ENCODE measurements around the gene KLHL29.
A peak's percentile ranks its signal among the peaks of the same experiment; 100 is the strongest.

Gene KLHL29

DNA sequence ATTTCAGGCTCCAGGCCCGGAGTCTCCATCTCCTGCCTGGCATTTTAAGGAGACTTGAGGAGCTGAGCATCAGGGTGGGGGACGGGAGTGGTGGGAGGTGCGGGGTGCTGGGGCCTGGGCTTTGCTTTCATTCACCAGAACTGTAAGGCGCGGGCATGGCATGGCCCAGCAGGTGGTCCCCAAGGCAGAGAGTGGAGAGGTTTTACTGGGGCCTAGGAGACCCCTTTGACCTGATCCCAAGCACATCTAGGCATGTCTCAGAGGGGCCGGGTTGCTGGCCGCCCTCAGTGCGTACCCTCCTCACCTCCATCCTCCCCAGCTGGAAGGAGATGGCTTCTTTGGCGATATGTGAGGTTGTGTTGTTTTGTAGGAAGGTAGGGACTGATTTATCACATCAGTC is 172.5 kb downstream of the KLHL29 start:
- no peak for DNase-seq

DNA sequence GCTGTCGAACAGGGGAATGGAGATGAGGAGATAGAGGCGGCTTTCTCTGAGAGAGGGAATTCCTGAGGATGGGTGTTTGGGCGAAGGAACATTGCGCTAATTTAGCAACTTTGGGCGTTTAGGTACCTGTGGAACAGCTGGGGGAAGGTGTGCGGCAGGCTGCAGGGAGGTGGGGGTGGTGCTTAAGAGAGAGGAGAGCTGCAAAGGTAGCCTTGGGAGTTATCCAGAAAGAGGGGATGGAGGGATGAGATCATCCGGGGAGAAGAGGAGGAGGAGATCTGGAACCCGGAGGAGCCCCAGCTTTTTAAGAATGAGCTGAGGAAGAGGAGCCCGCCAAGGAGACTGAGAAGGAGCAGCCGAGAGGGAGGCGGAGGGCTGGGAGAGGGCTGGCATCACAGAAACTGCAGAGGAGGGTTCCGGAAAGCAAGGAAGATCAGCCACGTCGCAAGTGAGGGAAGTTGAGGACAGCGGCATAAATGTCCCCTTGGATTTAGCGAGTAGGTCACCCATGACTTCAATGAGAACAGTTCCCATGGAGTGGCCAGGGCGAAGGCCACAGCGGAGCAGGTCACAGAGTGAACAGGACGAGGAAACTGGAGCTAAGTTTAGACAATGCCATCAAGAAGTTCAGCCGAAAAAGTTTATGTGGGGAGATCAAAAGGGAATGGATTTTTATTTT is 174.7 kb downstream of the KLHL29 start:
- no peak for DNase-seq

DNA sequence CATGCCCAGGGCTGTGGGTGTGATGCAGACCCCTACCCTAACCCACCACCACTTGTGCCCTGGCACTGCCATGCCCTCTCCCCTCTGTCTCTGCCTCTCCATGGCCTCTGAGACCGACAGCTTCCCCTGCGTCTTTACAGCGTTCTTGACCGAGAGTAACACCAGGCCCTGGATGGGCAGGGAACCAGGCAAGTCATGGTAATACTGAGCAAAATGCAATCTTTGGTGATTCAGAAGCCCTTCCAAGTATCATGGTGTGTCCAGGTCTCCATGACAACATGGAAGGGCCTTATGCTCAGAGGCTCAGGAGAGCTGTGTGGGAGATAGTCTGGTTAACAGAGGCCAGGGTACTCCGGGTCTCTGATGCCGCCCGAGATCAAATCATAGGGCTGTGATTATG is 176.1 kb downstream of the KLHL29 start:
- DNase-seq = no peak

DNA sequence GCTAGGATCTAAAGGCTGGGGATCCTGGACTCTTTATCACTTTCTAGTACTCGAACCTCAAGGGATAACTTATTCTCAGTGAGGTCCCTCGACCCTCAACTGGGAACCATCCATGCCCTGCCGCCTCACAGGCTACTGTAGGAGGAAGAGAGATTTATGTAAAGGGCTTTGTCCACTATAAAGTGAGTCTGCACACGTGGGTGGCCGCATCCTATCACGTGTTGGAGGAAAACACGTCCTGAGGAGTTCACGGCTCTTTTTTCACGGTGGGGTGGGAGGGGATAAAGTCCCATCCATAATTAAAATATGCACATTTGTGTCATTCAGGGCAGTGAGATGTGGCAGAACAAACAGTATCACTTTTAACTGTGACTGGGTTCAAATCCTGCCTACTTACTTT is 176.6 kb downstream of the KLHL29 start:
- DNase-seq = no peak

DNA sequence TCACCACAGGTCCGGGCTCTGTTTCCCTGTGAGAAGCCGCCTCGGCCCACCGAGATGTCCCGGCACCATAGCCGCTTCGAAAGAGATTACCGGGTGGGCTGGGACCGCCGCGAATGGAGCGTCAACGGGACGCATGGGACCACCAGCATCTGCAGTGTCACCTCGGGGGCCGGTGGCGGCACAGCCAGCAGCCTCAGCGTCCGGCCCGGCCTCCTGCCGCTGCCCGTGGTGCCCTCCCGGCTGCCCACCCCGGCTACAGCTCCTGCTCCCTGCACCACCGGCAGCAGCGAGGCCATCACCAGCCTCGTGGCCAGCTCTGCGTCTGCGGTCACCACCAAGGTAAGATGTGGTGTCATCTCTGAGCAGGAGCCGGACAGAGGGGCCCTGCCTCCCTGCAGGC is 177.2 kb downstream of the KLHL29 start:
- no peak for DNase-seq

DNA sequence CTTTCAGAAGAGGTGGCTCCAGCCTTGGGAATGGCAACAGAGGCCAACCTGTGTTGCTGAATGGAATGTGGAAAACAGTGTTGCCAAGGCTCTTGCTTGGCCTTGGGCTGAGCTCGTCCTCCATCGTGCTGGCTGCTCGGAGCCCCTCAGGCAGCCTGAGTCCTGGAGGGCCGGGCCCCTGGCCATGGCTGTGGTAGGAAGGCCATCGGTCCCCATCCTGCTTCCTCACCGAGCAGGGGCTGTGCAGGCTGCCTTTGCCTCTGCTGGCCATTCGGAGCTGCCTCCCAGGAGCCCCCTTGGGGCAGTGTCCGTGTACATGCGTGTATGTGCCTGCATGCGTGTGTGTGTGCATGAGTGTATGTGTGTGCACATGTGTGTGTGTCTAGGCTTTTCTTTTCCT is 178.2 kb downstream of the KLHL29 start:
- no peak for DNase-seq

DNA sequence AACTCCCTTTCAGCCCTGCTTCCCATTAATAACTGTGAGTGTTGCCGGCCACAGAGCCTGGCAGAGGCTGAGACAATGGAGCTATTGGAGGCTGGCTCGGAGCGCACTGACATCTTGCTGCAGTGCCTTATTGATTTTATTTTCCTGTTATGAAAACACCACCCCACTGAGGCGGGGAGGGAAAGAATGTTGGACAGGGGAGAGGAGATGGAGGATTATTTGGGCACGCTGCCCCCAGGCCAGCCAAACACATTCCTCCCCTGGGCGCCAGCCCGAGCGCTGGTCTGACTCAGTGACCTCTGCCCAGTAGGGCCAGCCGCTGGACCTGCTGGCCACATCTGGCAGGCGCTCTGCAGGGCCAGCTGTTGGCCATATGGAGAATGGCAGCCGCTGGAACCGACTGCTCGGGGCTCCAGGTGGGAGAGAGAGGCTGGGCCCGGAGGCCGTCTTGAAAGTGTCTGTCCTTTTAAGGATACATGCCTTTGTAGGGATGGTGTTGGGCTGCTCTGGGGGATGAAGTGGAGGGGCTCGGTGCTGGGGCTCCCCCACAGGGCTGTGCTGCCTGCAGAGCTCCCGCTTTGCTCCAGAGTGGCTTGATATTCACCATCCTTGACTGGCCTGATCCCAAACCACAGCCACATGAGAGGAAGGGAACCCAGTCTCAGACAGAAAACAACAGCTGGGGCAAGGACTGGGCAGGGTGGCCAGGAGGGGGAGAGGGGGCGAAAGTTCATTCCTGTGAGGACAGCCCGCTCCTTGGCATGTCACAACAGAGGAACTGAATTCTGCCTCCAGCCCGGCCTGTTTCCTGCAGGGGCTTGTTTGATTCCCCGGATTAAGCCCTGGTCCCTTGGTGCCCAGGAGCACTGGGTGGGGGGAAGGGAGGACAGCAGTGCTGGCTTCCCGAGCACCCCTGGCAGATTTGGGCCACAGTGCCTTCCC is 179.0 kb downstream of the KLHL29 start:
- peak; percentile 65 for DNase-seq

DNA sequence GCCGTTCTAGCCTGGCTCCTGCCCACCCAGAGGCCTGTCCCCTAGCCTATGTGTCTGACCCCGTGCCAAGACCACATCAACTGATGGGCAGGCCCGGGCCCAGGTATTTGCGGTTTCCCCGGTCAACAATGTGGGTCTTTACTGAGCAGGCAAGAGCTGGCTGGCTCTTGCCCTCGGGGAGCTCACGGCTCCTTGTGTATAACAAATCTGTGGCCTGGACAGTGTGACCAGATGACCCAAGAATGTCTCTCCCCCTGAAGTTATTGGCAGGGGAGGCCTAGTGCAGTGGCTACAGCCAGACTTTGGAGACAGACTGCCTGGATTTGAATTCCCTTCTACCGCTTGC is 179.6 kb downstream of the KLHL29 start:
- no peak for DNase-seq

DNA sequence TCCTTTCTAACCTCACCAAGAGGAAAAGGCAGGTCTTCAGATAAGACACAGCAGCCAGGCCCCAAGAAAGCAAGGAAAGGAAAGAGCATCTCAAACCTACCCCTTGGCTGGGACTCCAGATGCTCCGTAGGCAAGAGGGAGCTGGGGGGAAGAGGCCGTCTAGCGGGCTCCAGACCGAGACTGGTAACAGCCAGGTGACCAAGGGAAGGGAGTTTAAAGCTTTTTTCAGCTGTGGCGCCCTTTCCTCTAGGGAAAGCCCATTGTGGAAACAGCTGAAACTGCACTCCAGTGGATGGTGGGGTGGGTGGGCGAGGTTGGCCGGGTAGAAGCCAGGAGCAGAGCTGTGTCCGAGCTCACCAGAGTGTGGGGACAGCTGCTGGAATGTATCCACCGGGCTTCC is 180.4 kb downstream of the KLHL29 start:
- DNase-seq = no peak

DNA sequence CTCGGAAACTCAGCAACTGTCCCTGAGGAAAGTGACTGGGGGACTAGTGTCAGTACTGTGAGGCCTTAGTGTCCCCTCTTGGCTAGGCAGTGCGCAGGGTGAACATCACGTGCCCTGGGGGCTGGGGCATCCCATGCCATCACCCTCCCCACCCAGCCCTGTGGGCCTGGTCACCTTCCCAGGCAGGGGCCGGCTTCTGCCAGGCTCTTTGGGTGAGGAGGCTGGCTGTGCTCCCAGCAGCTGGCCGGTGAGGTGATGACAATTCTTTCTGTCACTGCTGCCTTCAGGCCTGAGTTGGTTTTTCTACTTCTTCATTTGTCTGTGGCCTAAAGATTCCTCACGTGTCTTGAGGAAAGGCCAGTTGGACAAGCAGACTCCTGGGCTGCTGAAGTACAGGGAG is 180.8 kb downstream of the KLHL29 start:
- DNase-seq = no peak

DNA sequence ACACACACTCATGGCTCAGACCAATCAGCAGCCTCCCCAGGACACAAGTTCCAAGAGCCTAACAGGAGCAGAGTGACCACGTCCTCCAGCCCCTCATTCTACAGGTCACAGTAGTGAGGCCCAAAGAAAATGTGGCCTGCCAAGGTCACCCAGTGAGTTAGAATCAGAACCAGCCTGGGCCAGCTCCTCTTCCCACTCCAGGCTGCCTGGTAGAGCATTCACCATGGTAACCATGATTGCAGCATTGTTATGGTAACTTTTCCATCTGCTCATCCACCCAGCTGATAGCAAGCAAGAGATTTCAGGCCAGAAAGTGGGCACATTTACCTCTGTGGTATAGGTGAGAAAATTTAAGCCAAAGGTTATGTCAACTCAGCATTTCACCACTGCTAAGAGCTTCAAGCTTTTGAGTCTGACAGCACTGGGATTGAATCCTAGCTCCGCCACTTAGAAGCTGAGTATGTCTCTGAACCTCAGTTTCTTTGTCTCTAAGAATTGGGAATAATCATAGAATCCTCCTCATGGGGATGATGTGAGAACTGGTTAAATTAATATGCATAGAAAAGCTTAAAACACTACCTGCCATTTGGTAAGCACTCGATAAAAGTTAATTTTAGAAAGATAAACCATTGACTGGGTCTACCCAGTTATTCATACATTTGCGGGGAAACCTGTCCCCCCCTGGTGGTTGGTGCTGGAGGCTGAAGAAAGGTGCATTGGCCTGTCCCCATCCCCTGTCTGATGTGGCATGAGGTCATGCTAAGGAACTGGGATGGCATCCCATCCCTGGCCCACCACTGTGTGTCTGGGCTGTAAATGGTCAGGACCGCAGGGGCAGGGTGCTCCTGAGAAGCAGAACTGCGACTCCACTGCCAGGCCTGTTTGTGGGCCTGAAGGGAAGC is 181.5 kb downstream of the KLHL29 start:
- DNase-seq = peak; percentile 43

DNA sequence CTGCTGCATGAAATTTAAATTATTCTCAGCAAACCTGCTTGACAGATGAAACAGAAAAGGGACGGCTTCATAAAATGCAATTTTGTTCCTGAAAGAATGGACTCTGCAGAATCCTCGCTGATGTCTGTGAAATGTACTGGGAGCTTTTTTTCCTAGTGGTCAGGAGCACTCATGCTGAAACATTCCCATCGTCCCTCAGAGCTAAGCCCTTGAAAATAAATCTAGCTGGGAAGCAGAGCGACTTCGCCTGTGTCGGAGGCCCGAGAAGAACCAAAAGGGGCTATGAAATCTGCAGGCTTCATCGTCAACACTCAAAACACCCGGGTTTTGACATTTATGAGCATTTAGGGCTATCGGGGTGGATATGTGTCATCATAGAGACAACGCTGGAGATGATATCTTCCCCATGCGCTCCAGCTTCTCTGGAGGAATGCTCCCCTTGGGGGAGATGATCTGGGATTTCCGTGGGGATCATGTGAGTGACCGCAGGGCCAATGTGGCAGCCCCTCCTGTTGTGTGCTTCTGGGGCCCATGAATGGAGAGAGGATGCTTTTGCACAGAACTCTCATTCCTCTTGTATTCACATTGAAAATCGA is 182.3 kb downstream of the KLHL29 start:
- DNase-seq = peak; percentile 47

DNA sequence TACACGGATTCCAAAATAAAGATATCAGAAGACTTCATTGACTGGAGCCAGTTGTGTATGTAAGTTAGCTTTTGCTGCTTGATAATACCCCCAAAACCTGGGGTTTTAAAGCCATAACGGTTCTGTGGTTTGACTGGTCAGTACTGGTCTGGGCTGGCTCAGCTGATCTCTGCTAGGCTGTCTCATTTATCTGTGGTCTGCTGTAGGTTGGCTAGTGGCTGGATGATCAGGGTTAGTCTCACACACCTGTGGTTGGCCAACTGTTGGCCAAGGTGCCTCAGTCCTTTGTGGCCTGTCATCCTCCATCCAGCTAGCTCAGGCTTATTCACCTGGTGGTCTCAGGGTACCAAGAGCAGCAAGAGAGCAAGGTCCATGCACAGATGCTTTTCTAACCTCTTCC is 183.2 kb downstream of the KLHL29 start:
- no peak for DNase-seq

DNA sequence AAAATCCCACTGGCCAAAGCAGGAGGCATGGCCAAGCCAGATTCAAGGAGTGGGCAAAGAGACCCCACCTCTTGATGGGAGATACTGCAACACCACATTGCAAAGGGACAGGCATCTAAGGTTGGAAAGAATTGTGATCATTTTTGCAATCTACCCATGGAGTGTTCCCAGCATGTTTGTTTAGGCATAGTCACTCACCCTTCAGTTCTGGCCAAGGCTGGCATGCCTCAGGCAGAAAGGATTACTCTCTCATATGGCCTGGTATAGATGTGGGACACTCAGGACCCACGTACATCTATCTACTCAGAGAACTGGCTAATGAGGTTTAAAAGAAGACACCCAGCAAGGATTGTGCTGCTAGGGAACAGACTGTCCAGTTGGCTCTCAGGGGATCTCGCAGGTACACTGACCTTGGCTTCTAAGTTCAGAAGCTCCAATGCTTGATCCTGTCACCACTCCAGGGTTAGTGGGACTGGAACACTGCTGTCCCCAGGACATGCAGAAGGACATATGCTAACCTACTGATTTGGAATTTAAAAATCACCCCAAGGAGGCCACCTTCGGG is 183.7 kb downstream of the KLHL29 start:
- DNase-seq = no peak

DNA sequence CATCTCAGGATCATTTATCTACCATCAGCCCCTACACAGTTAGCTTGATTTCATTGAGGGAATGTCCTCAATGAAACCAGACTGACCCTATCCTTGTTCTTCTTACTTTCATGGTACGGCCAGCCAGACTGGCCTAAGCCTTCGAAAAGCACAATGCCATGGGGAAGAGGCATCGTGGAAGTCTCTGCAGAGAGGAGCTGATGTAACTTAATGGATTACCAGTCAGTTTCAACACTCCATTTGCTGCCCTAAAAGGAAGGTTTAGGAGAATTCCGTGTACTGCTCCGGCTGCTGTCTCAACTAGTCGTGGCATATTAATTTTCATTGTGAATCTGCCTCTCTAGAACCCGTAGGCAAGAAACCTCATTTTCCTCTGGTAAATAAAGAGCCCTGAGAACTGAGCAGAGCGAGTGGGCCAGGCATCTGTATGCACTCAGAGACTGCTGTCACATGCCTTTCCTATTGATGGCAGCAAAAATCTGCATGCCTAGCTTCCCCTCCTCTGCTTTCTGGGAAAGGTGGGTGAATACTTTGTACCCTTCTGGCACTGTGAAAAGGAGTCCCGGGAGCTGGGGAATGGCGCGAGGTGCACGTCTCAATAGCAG is 184.9 kb downstream of the KLHL29 start:
- DNase-seq = no peak

DNA sequence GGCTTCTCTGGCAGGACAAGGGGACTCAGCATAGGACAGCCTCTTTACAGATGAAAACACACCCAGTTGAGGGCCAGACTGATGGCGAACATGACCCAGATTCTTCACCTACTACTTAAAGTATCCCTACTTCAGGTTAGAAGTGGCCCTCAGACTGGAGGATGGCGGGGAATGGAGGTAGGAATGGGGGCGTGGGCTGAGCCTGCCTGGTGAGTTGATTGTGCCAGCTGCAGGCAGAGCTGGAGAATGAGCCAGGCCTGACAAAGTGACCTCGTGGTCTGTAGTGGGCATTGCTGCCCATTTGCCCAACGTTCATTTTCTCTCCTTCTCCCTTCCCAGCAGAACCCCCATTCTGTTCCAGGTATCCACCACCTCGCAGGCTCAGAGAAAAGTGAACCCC is 186.1 kb downstream of the KLHL29 start:
- no peak for DNase-seq

DNA sequence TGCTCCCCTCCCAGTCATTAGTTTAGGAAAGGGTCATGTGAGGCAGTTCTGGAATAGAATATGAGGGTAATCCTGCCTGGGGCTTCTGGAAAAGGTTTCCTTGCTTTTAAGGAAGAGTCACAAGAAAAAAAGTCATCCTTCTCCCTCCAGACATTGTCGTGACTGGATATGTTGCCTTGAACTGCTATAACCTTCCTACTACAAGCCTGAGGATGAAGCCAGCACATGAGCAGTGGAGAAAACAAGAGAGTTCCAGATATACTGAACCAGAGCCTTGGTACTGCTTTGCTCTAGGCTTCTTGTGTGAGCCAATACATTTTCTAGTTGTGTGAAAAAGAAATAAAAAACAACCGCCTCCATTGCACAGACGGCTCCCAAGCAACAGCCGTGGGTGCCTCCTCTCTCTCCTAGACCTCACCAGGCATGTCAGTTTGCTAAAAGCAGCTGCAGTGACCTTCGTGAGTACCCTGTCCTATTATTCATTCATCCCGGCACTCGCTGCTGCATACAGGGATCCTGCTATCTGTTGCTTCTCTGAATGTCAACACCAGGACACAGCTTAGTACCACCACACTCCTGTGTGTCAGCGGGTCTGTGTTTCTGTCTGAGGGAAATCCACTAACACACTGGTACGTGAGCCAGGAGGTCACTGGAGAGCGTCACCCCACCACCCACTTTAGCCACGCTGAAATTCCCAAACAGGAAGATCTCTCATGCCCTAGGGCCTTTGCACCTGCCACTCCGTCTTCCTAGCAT is 186.7 kb downstream of the KLHL29 start:
- no peak for DNase-seq

DNA sequence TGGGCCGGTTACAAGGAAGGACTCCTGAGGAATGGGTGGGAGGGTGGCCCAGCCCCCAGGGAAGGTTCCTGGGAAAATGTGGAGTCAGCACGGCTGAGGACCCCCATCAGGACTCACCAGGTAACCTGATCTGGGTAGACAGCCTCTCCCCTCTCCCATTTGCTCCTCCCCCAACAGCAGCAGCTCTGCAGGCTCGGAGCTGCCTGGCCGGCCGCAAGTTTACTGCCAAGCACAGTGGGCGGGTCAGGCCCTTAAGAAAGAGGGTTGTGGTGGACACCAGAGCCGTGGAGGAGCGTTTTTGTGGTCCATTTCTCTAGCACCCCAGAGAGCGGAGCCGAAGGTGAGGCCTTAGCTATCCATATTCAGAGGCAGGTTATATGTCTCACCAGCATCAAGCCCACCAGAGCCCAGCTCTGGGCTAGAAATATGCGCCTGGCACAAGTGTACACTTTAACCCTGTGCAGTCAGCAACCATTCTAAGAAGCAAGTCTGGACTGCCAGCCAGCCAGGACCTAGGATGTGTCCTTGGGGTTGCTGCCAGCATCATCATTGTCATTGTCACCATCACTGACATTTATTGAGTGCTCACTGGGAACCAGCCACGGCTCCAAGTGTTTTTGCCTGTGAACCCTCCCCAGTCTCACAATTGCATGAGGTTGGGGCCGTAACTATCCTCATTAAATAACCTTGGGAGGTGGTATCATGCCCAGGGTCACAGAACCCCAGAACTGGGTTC is 190.1 kb downstream of the KLHL29 start:
- DNase-seq = no peak

DNA sequence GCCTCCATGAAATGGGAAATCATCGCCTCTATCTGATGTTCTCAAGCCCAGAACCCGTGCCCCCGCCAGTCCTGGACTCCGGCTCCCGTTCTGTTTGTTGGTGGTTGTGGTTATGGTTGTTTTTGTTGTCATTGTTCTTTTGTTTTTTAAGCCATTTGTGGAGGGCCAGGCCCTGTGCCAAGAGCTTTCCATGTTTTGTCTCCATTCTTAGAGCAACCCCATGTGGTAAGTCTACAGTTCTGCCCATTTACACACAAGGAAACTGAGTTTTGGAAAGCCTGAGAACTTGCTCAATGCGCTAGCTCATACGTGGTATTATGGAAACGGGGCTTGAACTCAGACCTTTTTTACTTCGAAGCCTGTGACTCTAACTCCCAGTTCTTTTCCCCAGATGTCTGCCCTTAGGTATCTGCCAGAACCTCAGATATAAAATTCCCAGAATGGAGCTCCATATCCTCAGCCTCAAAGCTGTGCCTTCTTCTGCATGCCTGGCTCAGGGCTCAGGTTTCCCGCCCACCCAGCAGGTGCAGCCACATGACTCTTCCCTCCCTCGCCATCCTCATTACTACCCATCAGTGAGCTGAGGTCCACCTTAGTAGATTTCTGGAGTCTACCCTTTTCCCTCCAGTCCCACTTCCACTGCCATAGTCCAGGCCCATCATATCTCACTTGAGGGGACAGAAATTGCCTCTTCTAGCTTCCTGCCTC is 194.1 kb downstream of the KLHL29 start:
- no peak for DNase-seq

DNA sequence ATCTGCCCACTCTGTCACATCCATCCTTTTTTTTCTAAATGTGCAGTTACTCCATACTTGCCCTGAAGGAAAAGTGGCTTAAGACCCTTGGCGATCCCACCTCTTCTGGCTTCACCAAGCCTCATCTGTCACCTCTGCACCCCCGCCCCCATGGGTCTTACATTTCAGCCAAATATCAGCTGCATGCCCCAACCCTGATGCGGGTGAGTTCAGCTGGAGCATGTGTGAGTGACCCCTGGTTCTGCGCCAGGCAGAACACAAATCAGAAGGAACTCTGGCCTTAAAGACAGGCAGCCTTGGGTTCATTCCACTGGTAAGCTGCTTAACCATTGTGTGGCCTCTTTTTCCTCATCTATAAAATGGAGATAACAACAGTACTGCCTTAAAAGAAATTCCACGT is 194.7 kb downstream of the KLHL29 start:
- no peak for DNase-seq

All from retina (tissue), 1 donor.